HEK293T (cell line): ENCODE measurements around the gene SRGAP3.

Experiments
- BHLHE40 ChIP-seq: fragments of 450-650 bp; IDR thresholded peaks from 2 replicates; pipeline ENCODE4 v1.6.1; 2016; ENCODE audit warnings: mild to moderate bottlenecking, moderate library complexity, borderline replicate concordance
- ZNF384 ChIP-seq: fragments of 450-650 bp; IDR thresholded peaks from 2 replicates; pipeline ENCODE4 v1.6.1; 2016

- TF ChIP-seq ZNF384: no peak
- no peak for TF ChIP-seq BHLHE40
Observed at GRCh38 chr3:9043063-9043462, 206.4 kb downstream of the SRGAP3 start.
